Kidney (tissue), 14 donors: Measurements from ENCODE around the gene CA10. TPM values are rescaled to one million over a fixed set of nuclear protein-coding genes. Genes with fewer than 3 reads are reported as not detected.

Experiments
- DNase-seq, 5 donors: peaks; one replicate each; pipeline ENCODE4 v3.0.0-alpha.2; 2013 to 2020
- FAIRE-seq: peaks from 2 replicates; lab custom pipeline; 2012; peaks lifted over from hg19 to GRCh38; lab: Jason Lieb, UNC
- H3K27ac ChIP-seq, 2 donors: one replicate each; pipeline ENCODE4 v1.7.0; 2013; ENCODE audit warnings: low read depth in 2 of 2, low read length in 2 of 2, inconsistent platforms in 1 of 2
- H3K27me3 ChIP-seq: one replicate; pipeline ENCODE4 v1.7.1; 2013; ENCODE audit warnings: low read length, inconsistent platforms; ENCODE audit not compliant: control insufficient read depth, insufficient read depth
- H3K36me3 ChIP-seq, 3 donors: one replicate each; pipeline versions ENCODE4 v1.7.0 to v1.7.1; 2013; ENCODE audit warnings: low read length in 3 of 3, control low read depth in 1 of 3, inconsistent platforms in 1 of 3; ENCODE audit not compliant: insufficient read depth in 3 of 3, control insufficient read depth in 2 of 3
- H3K4me1 ChIP-seq, 3 donors: one replicate each; pipeline versions ENCODE4 v1.7.0 to v1.7.1; 2013; ENCODE audit warnings: low read length in 3 of 3, inconsistent platforms in 1 of 3, low read depth in 1 of 3; ENCODE audit not compliant: control insufficient read depth in 2 of 3, insufficient read depth in 2 of 3
- H3K4me3 ChIP-seq, 3 donors: one replicate each; pipeline versions ENCODE4 v1.7.0 to v1.8.1; 2013; ENCODE audit warnings: low read length in 3 of 3, control low read depth in 1 of 3, inconsistent platforms in 1 of 3
- H3K9ac ChIP-seq, 3 donors: one replicate each; pipeline versions ENCODE4 v1.7.0 to v1.7.1; 2013; ENCODE audit warnings: low read length in 3 of 3, control low read depth in 1 of 3, inconsistent platforms in 1 of 3
- H3K9me3 ChIP-seq, 3 donors: one replicate each; pipeline versions ENCODE4 v1.7.0 to v1.7.1; 2013; ENCODE audit warnings: low read length in 3 of 3, control low read depth in 1 of 3, inconsistent platforms in 1 of 3; ENCODE audit not compliant: control insufficient read depth in 2 of 3, insufficient read depth in 1 of 3
- CTCF ChIP-seq: IDR thresholded peaks from 3 replicates; pipeline ENCODE4 v1.5.1; 2012; ENCODE audit warnings: mild to moderate bottlenecking, moderate library complexity, borderline replicate concordance; ENCODE audit not compliant: insufficient read depth; ENCODE audit errors: extremely low read depth
- intact Hi-C: fragments of 100-400 bp; cut with DNase I; formaldehyde crosslinking; loops from one replicate; pipeline ENCODE4 v1.11.1; 2022
- polyA plus RNA-seq: library from polyadenylated mRNA; stranded (reverse); fragments of 350-450 nt; fragmentation: Illumina TruSeq; extraction: RNeasy Lipid Tissue Mini Kit (QIAGEN cat#74804); gene quantifications from one replicate; pipeline ENCODE4 v1.2.3, GENCODE V29; 2014; ENCODE audit warnings: low read depth, low replicate concordance; ENCODE audit not compliant: insufficient read depth
- total RNA-seq: library from RNA; stranded (reverse); fragmentation: NEBNext Ultra II Directional; extraction: Animal tissue kit (Norgen Biotek cat#: 25700); gene quantifications from one replicate; pipeline ENCODE4 v1.2.1, GENCODE V29; 2021
- donor health status: control.
- donor health status: control.
- donor health status: control.
- donor health status: control.
- donor health status: control.
- donor health status: DM: yes; HTN: yes; CAD: no.
- donor health status: Normal renal cell carcinoma (clear cell type).

CA10 gene
- total and polyA plus RNA-seq, 2 donors from 2014 or later = 3.7 to 9.8 TPM

- no peaks in the 10 kb centered on the region for H3K36me3 ChIP-seq
- no peaks in the 10 kb centered on the region for H3K9me3 ChIP-seq
- no peak overlapping the region for H3K4me3 ChIP-seq
- no peak for DNase-seq
- no peak overlapping the region for H3K27ac ChIP-seq
- H3K27me3 ChIP-seq = no peaks in the 10 kb centered on the region
- no peak overlapping the region for H3K9ac ChIP-seq
- no peak for TF ChIP-seq CTCF
- no peak for FAIRE-seq
- H3K4me1 ChIP-seq = no peaks in the 10 kb centered on the region
- intact Hi-C loops = no loop called here
These were observed 29.8 kb downstream of the CA10 start for GRCh38 chr17:52128721-52129120.

GRCh38 chr17:52124993-52125392 is 33.5 kb downstream of the CA10 start:
- TF ChIP-seq CTCF = no peak
- Histone ChIP-seq H3K4me1 (no peaks in the 10 kb centered on the region), H3K4me3 (no peak overlapping the region), H3K9me3 (peaks cover 0 to 8% (median 2%) of the 10 kb centered on the region in 3 donors), H3K27ac (no peak overlapping the region), H3K27me3 (no peaks in the 10 kb centered on the region), H3K9ac (no peak overlapping the region), H3K36me3 (no peaks in the 10 kb centered on the region)
- DNase-seq (peak in 1 of 5 donors; percentile 14), FAIRE-seq (no peak)
- intact Hi-C loops = no loop called here

- H3K27ac ChIP-seq = no peak overlapping the region
- FAIRE-seq = no peak
- no peaks in the 10 kb centered on the region for H3K36me3 ChIP-seq
- no peak overlapping the region for H3K4me3 ChIP-seq
- no peaks in the 10 kb centered on the region for H3K4me1 ChIP-seq
- no peaks in the 10 kb centered on the region for H3K27me3 ChIP-seq
- H3K9me3 ChIP-seq = peaks cover 0 to 8% (median 2%) of the 10 kb centered on the region in 3 donors
- H3K9ac ChIP-seq = no peak overlapping the region
- intact Hi-C loops = no loop called here
- DNase-seq = no peak
- no peak for TF ChIP-seq CTCF
These were observed 34.0 kb downstream of the CA10 start for GRCh38 chr17:52124561-52124960.

GRCh38 chr17:52120465-52120864 is 38.0 kb downstream of the CA10 start:
- Histone ChIP-seq H3K27ac (no peak overlapping the region), H3K9ac (no peak overlapping the region), H3K4me1 (no peaks in the 10 kb centered on the region), H3K4me3 (no peak overlapping the region), H3K27me3 (no peaks in the 10 kb centered on the region), H3K9me3 (peaks cover 0 to 8% (median 2%) of the 10 kb centered on the region in 3 donors), H3K36me3 (no peaks in the 10 kb centered on the region)
- intact Hi-C loops = no loop called here
- TF ChIP-seq CTCF = no peak
- FAIRE-seq (no peak), DNase-seq (no peak)
